Measurements from ENCODE around the gene HDC.

HDC gene

GRCh38 chr15:50210462-50211157 is 54.9 kb downstream of the HDC start:
- DNase-seq (no peak), ATAC-seq (ENCODE audit: insufficient read depth, low read depth) (no peak)
- H3K36me3 ChIP-seq (ENCODE audit: insufficient read depth, low read length), result no peaks in the 10 kb centered on the region
- H3K4me3 ChIP-seq (ENCODE audit: low read depth in 1 of 2, low read length in 2 of 2), result no peak overlapping the region
- no peak overlapping the region for H3K27ac ChIP-seq (ENCODE audit: low read length)
- H3K79me2 ChIP-seq (ENCODE audit: insufficient read depth, low read length), result no peaks in the 10 kb centered on the region
- H3K9me3 ChIP-seq (ENCODE audit: insufficient read depth, low read length, severe bottlenecking), result no peaks in the 10 kb centered on the region
- H3K9ac ChIP-seq (ENCODE audit: low read depth, low read length), result no peak overlapping the region
- H3K4me1 ChIP-seq (ENCODE audit: insufficient read depth, low read length), result no peaks in the 10 kb centered on the region
- no peaks in the 10 kb centered on the region for H3K27me3 ChIP-seq (ENCODE audit: insufficient read depth, low read length, poor library complexity)
- no peaks in the 10 kb centered on the region for H4K20me1 ChIP-seq (ENCODE audit: insufficient read depth, low read length)
- no peak overlapping the region for H3K4me2 ChIP-seq (ENCODE audit: insufficient read depth, low read length)
- TF ChIP-seq CTCF (IDR thresholded peaks at IDR 0.05; ENCODE audit: borderline replicate concordance, extremely low read depth, low read length, poor library complexity, severe bottlenecking), result no peak
- TF ChIP-seq EZH2 (IDR thresholded peaks at IDR 0.05; ENCODE audit: borderline replicate concordance, low read depth, low read length, severe bottlenecking), result no peak
- no peak overlapping the region for H2AFZ ChIP-seq (ENCODE audit: low read depth, low read length)

GRCh38 chr15:50209809-50210208 is 55.7 kb downstream of the HDC start:
- ATAC-seq (ENCODE audit: insufficient read depth, low read depth), result no peak
- no peaks in the 10 kb centered on the region for H3K79me2 ChIP-seq (ENCODE audit: insufficient read depth, low read length)
- no peak overlapping the region for H3K4me2 ChIP-seq (ENCODE audit: insufficient read depth, low read length)
- H3K4me1 ChIP-seq (ENCODE audit: insufficient read depth, low read length), result no peaks in the 10 kb centered on the region
- no peak overlapping the region for H3K4me3 ChIP-seq (ENCODE audit: low read depth in 1 of 2, low read length in 2 of 2)
- H3K9me3 ChIP-seq (ENCODE audit: insufficient read depth, low read length, severe bottlenecking), result no peaks in the 10 kb centered on the region
- H3K27ac ChIP-seq (ENCODE audit: low read length), result no peak overlapping the region
- H4K20me1 ChIP-seq (ENCODE audit: insufficient read depth, low read length), result no peaks in the 10 kb centered on the region
- H2AFZ ChIP-seq (ENCODE audit: low read depth, low read length), result no peak overlapping the region
- no peaks in the 10 kb centered on the region for H3K27me3 ChIP-seq (ENCODE audit: insufficient read depth, low read length, poor library complexity)
- no peak for TF ChIP-seq CTCF (IDR thresholded peaks at IDR 0.05; ENCODE audit: borderline replicate concordance, extremely low read depth, low read length, poor library complexity, severe bottlenecking)
- no peak for TF ChIP-seq EZH2 (IDR thresholded peaks at IDR 0.05; ENCODE audit: borderline replicate concordance, low read depth, low read length, severe bottlenecking)
- DNase-seq, result no peak
- H3K36me3 ChIP-seq (ENCODE audit: insufficient read depth, low read length), result no peaks in the 10 kb centered on the region
- no peak overlapping the region for H3K9ac ChIP-seq (ENCODE audit: low read depth, low read length)

- no peak for TF ChIP-seq CTCF (IDR thresholded peaks at IDR 0.05; ENCODE audit: borderline replicate concordance, extremely low read depth, low read length, poor library complexity, severe bottlenecking)
- no peak for TF ChIP-seq EZH2 (IDR thresholded peaks at IDR 0.05; ENCODE audit: borderline replicate concordance, low read depth, low read length, severe bottlenecking)
Measured at GRCh38 chr15:50206020-50206419, 59.5 kb downstream of the HDC start.

More at GRCh38 chr15:50206020-50206419, 59.5 kb downstream of the HDC start:
- Histone ChIP-seq H3K36me3 (ENCODE audit: insufficient read depth, low read length) (no peaks in the 10 kb centered on the region), H3K27ac (ENCODE audit: low read length) (no peak overlapping the region), H3K27me3 (ENCODE audit: insufficient read depth, low read length, poor library complexity) (no peaks in the 10 kb centered on the region), H3K4me3 (ENCODE audit: low read depth in 1 of 2, low read length in 2 of 2) (no peak overlapping the region), H2AFZ (ENCODE audit: low read depth, low read length) (no peak overlapping the region), H3K4me1 (ENCODE audit: insufficient read depth, low read length) (no peaks in the 10 kb centered on the region), H3K79me2 (ENCODE audit: insufficient read depth, low read length) (no peaks in the 10 kb centered on the region), H3K4me2 (ENCODE audit: insufficient read depth, low read length) (no peak overlapping the region), H4K20me1 (ENCODE audit: insufficient read depth, low read length) (no peaks in the 10 kb centered on the region), H3K9me3 (ENCODE audit: insufficient read depth, low read length, severe bottlenecking) (no peaks in the 10 kb centered on the region), H3K9ac (ENCODE audit: low read depth, low read length) (no peak overlapping the region)
- DNase-seq (no peak), ATAC-seq (ENCODE audit: insufficient read depth, low read depth) (no peak)
